ENCODE results near the gene ADCY2. TPM values are rescaled to one million over a fixed set of nuclear protein-coding genes. Genes with fewer than 3 reads are reported as not detected.

Gene ADCY2
- total RNA-seq, 1 donor from 2014 or later: 0.59 TPM

DNA sequence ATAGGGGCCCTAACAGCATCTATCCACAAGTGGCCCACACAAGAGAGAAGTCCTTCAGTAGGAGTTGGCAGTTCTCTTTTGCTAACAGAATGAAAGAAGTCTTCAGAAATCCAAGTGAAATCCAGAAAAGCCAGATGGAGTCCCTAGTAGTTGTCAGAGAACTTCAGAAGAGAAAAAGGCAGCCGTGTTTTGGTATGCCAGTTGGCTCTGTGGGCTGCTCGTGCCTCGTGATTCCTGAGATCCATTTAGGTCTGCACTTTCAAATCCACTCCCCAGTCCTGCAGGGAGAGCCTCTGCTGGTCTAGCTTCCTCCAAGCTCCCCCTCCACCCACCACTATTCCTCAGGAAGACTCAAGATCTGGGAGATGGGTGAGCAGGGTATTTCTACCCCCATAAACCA is 386.0 kb downstream of the ADCY2 start:
- intact Hi-C loops (cut with DNase I): no loop called here
- Histone ChIP-seq H3K36me3 (no peaks in the 10 kb centered on the region), H3K9me3 (no peaks in the 10 kb centered on the region), H3K27ac (no peak overlapping the region), H3K4me1 (no peaks in the 10 kb centered on the region), H3K4me3 (no peak overlapping the region), H3K27me3 (ENCODE audit: low read depth) (peaks cover 7% of the 10 kb centered on the region)
- TF ChIP-seq, protein P1, sequence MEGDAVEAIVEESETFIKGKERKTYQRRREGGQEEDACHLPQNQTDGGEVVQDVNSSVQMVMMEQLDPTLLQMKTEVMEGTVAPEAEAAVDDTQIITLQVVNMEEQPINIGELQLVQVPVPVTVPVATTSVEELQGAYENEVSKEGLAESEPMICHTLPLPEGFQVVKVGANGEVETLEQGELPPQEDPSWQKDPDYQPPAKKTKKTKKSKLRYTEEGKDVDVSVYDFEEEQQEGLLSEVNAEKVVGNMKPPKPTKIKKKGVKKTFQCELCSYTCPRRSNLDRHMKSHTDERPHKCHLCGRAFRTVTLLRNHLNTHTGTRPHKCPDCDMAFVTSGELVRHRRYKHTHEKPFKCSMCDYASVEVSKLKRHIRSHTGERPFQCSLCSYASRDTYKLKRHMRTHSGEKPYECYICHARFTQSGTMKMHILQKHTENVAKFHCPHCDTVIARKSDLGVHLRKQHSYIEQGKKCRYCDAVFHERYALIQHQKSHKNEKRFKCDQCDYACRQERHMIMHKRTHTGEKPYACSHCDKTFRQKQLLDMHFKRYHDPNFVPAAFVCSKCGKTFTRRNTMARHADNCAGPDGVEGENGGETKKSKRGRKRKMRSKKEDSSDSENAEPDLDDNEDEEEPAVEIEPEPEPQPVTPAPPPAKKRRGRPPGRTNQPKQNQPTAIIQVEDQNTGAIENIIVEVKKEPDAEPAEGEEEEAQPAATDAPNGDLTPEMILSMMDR (IDR thresholded peaks at IDR 0.05): no peak
- DNase-seq (no peak), ATAC-seq (no peak)

DNA sequence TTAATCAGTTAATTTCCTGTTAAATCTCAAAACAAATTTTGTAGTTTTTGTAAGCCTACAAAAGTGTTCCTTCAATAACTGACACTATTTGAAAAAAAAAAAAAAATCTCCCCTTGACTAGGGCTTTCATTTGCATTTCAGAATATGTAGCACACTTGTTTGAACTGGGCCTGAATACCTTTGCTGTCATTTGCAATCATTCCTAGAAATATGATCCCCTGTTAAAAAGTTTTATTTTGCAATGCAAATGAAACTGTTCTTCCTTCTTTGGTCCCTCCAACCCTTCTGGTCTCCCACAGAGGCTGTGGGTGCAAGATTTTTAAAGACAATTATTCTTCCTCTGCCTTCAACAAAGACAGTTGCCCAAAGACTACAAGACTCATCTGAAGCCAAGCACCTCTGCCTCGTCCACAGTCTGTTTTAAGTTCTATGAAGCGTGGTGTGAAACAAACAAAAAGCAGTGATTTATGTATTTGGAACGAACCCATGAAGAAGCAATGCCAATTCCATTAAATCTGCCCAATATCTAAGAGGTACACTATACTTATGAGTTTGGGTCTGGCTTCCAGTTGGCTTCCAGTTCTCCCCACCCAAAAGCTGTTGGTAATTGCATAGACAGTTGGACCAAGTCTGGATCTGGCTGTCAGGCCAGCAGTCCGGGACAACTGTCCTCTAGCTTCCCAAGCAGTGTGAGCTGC is 388.9 kb downstream of the ADCY2 start:
- Histone ChIP-seq H3K27me3 (ENCODE audit: low read depth) (peaks cover 7% of the 10 kb centered on the region), H3K4me3 (no peak overlapping the region), H3K4me1 (no peaks in the 10 kb centered on the region), H3K9me3 (no peaks in the 10 kb centered on the region), H3K36me3 (no peaks in the 10 kb centered on the region), H3K27ac (no peak overlapping the region)
- TF ChIP-seq, protein P1 (IDR thresholded peaks at IDR 0.05): no peak
- no peak for ATAC-seq
- intact Hi-C loops (cut with DNase I): no loop called here
- no peak for DNase-seq

DNA sequence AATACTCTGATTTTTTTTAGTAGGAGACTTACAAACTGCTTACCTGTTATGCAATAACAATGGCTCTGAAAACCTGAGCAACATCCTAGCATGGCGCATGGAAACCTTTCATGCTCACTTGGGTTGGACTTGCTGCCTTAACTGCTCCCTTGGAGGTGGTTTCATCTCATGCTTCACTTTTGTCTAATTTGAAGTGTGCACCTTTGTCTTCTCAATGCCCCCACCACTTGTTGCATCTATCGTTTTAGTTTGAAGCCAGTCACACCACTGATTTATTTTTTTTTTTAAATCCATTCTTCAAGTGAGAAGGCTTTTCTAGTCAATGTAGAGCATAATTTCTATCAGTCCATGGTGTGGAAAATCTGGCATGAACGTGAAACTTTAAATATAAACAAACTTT is 391.8 kb downstream of the ADCY2 start:
- DNase-seq (no peak), ATAC-seq (no peak)
- TF ChIP-seq, protein P1 (IDR thresholded peaks at IDR 0.05): no peak
- no peaks in the 10 kb centered on the region for H3K4me1 ChIP-seq
- no peak overlapping the region for H3K27ac ChIP-seq
- no peaks in the 10 kb centered on the region for H3K36me3 ChIP-seq
- H3K27me3 ChIP-seq (ENCODE audit: low read depth): no peaks in the 10 kb centered on the region
- intact Hi-C loops (cut with DNase I): no loop called here
- no peak overlapping the region for H3K4me3 ChIP-seq
- no peaks in the 10 kb centered on the region for H3K9me3 ChIP-seq

DNA sequence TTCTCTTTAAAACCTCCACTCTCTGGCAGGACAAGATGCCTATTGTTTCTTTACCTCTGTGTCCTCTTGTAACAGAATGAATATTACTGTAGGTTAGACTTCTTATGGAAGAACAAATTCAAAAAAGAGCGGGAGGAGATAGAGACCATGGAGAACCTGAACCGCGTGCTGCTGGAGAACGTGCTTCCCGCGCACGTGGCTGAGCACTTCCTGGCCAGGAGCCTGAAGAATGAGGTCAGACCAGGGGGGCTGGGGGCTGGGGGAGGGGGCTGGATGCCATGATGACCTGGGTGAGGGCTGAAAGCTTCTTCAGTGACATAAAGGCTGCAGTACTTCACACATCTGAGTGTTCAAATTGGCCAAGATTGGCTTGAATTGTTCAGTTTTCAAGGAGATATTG is 393.6 kb downstream of the ADCY2 start:
- DNase-seq (no peak), ATAC-seq (no peak)
- TF ChIP-seq, protein P1 (IDR thresholded peaks at IDR 0.05): no peak
- Histone ChIP-seq H3K27ac (no peak overlapping the region), H3K36me3 (no peaks in the 10 kb centered on the region), H3K27me3 (ENCODE audit: low read depth) (no peaks in the 10 kb centered on the region), H3K9me3 (no peaks in the 10 kb centered on the region), H3K4me1 (no peaks in the 10 kb centered on the region), H3K4me3 (no peak overlapping the region)
- intact Hi-C loops (cut with DNase I): no loop called here

DNA sequence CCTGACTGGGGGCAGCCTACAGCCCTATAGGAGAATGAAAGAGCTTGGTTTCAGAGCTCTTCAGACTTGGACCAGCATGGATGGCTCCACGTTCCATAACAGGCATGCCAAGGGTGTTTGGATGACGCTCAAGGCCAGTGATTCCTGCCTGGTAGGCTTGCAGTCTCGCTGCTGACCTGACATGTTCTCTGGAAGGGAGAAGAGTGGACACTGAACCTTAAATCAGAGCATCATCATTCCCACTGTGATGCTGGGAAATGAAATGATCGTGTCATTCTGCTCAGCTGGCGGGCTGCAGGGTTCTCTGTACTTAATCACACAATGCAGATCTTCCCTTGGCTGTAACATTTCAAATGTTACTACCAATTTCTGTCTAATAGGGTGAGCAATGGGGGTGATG is 398.0 kb downstream of the ADCY2 start:
- TF ChIP-seq, protein P1 (IDR thresholded peaks at IDR 0.05): no peak
- H3K9me3 ChIP-seq: no peaks in the 10 kb centered on the region
- ATAC-seq (no peak), DNase-seq (no peak)
- H3K27ac ChIP-seq: no peak overlapping the region
- no peak overlapping the region for H3K4me3 ChIP-seq
- no peaks in the 10 kb centered on the region for H3K27me3 ChIP-seq (ENCODE audit: low read depth)
- no peaks in the 10 kb centered on the region for H3K36me3 ChIP-seq
- intact Hi-C loops (cut with DNase I): no loop called here
- H3K4me1 ChIP-seq: no peaks in the 10 kb centered on the region
